Mucosa of descending colon (tissue), 3 donors: ENCODE measurements around the gene TRAPPC3. TPM values are rescaled to one million over a fixed set of nuclear protein-coding genes. Genes with fewer than 3 reads are reported as not detected.
A peak's percentile ranks its signal among the peaks of the same experiment; 100 is the strongest.

Source experiments
- ATAC-seq: fragments of 200-7000 bp; cut with Tn5 transposase; one replicate; pipeline ENCODE4 v1.9.1; 2020; ENCODE audit warnings: mild to moderate bottlenecking, moderate library complexity
- DNase-seq, 3 donors: peaks; one replicate each; pipeline ENCODE4 v3.0.0-alpha.2; 2020
- H3K36me3 ChIP-seq: fragments of 200-600 bp; one replicate; pipeline ENCODE4 v1.8.0; 2021; ENCODE audit warnings: low read depth, mild to moderate bottlenecking
- H3K4me1 ChIP-seq: fragments of 200-600 bp; one replicate; pipeline ENCODE4 v1.8.0; 2021; ENCODE audit warnings: low read depth, mild to moderate bottlenecking
- H3K4me3 ChIP-seq: fragments of 200-600 bp; one replicate; pipeline ENCODE4 v1.8.0; 2021; ENCODE audit warnings: mild to moderate bottlenecking
- H3K9me3 ChIP-seq: fragments of 200-600 bp; one replicate; pipeline ENCODE4 v1.8.0; 2021; ENCODE audit warnings: mild to moderate bottlenecking
- CTCF ChIP-seq: fragments of 200-600 bp; IDR thresholded peaks from one replicate; pipeline ENCODE4 v1.8.0; 2022; ENCODE audit warnings: antibody characterized with exemption, mild to moderate bottlenecking
- intact Hi-C, 2 donors: fragments of 100-400 bp; cut with DNase I in 1 of 2; cut with micrococcal nuclease in 1 of 2; formaldehyde crosslinking; loops; one replicate each; pipeline versions ENCODE4 v1.11.0 to v1.11.1; 2022; cut with DNase I, micrococcal nuclease
- total RNA-seq, 3 donors: library from RNA; stranded (reverse); fragmentation: NEBNext Ultra II Directional in 2 of 3; extraction: Animal tissue kit (Norgen Biotek cat#: 25700) in 2 of 3; gene quantifications; one replicate each; pipeline versions ENCODE4 v1.2.1 to v1.2.4, GENCODE V29; 2021 to 2023
- donor health status: DM: no; HTN: no; CAD: no; lungs with moderate emphysema.
- donor health status: DM: no; HTN: no; CAD: no.
- donor health status: DM: no; HTN: yes; CAD: no.

TRAPPC3 gene
- total RNA-seq, 3 donors from 2014 or later: 55.7 to 86.6 (median 57.7) TPM

- peaks cover 10% of the 10 kb centered on the region for H3K36me3 ChIP-seq
Observed at GRCh38 chr1:36135796-36136195, 13.5 kb downstream of the TRAPPC3 start.

GRCh38 chr1:36135330-36135667, 14.0 kb downstream of the TRAPPC3 start:
- no peaks in the 10 kb centered on the region for H3K9me3 ChIP-seq
- no peak for ATAC-seq
- H3K36me3 ChIP-seq: peaks cover 10% of the 10 kb centered on the region
- no peak overlapping the region for H3K4me3 ChIP-seq
- TF ChIP-seq CTCF: no peak
- DNase-seq: no peak
- peaks cover 9% of the 10 kb centered on the region for H3K4me1 ChIP-seq
- intact Hi-C loops: no loop called here

More at GRCh38 chr1:36135796-36136195, 13.5 kb downstream of the TRAPPC3 start:
- intact Hi-C loops: no loop called here
- Histone ChIP-seq H3K4me3 (no peak overlapping the region), H3K9me3 (no peaks in the 10 kb centered on the region), H3K4me1 (peaks cover 9% of the 10 kb centered on the region)
- DNase-seq (no peak), ATAC-seq (no peak)
- TF ChIP-seq CTCF: no peak

GRCh38 chr1:36134505-36135329, 14.6 kb downstream of the TRAPPC3 start:
- ATAC-seq: peak; percentile 44
- Histone ChIP-seq H3K36me3 (peaks cover 10% of the 10 kb centered on the region), H3K9me3 (no peaks in the 10 kb centered on the region), H3K4me3 (no peak overlapping the region), H3K4me1 (peaks cover 9% of the 10 kb centered on the region)
- peak in 2 of 3 donors; percentile 57 to 72 for DNase-seq
- intact Hi-C loops: no loop called here
- TF ChIP-seq CTCF: peak; percentile 42

- Histone ChIP-seq H3K36me3 (peaks cover 10% of the 10 kb centered on the region), H3K4me3 (no peak overlapping the region), H3K9me3 (no peaks in the 10 kb centered on the region), H3K4me1 (peaks cover 9% of the 10 kb centered on the region)
- TF ChIP-seq CTCF: no peak
- no peak for ATAC-seq
- DNase-seq: no peak
- intact Hi-C loops: no loop called here
Observed at GRCh38 chr1:36134031-36134430, 15.3 kb downstream of the TRAPPC3 start.

GRCh38 chr1:36133484-36133883, 15.8 kb downstream of the TRAPPC3 start:
- H3K4me3 ChIP-seq: no peak overlapping the region
- DNase-seq (peak; percentile 85 to 97 (median 86)), ATAC-seq (peak; percentile 98)
- intact Hi-C loops: no loop called here
- no peak for TF ChIP-seq CTCF
- peaks cover 7% of the 10 kb centered on the region for H3K36me3 ChIP-seq
- no peaks in the 10 kb centered on the region for H3K9me3 ChIP-seq
- H3K4me1 ChIP-seq: peaks cover 9% of the 10 kb centered on the region
